Measurements from ENCODE around the gene C1QA. TPM values are rescaled to one million over a fixed set of nuclear protein-coding genes. Genes with fewer than 3 reads are reported as not detected.

C1QA gene
- total RNA-seq, 2 donors from 2014 or later = 38.5 to 72.4 TPM

- DNase-seq = no peak
- Histone ChIP-seq H3K9ac (ENCODE audit: low read depth in 2 of 2, low read length in 2 of 2) (no peak overlapping the region), H3K36me3 (no peaks in the 10 kb centered on the region), H3K4me1 (no peaks in the 10 kb centered on the region), H3K4me3 (no peak overlapping the region), H3K27me3 (no peaks in the 10 kb centered on the region), H3K27ac (no peak overlapping the region), H3K9me3 (no peaks in the 10 kb centered on the region)
- intact Hi-C loops (cut with DNase I) = no loop called here
- TF ChIP-seq, protein P1, sequence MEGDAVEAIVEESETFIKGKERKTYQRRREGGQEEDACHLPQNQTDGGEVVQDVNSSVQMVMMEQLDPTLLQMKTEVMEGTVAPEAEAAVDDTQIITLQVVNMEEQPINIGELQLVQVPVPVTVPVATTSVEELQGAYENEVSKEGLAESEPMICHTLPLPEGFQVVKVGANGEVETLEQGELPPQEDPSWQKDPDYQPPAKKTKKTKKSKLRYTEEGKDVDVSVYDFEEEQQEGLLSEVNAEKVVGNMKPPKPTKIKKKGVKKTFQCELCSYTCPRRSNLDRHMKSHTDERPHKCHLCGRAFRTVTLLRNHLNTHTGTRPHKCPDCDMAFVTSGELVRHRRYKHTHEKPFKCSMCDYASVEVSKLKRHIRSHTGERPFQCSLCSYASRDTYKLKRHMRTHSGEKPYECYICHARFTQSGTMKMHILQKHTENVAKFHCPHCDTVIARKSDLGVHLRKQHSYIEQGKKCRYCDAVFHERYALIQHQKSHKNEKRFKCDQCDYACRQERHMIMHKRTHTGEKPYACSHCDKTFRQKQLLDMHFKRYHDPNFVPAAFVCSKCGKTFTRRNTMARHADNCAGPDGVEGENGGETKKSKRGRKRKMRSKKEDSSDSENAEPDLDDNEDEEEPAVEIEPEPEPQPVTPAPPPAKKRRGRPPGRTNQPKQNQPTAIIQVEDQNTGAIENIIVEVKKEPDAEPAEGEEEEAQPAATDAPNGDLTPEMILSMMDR (IDR thresholded peaks at IDR 0.05) = no peak
These were observed 52.0 kb downstream of the C1QA start for GRCh38 chr1:22688466-22688865.

Small RNA genes lying within 50 kb of the gene (microRNA-seq; reads per million reads assigned to microRNA genes)
- not detected for gene MIR6127

Other genes with a start within 250 kb of the C1QA start
- 10 to 100 TPM; 11.2 to 16.2 TPM for gene ZBTB40, start 184.8 kb upstream of the C1QA start, total RNA-seq
- gene EPHA8, start 73.1 kb upstream of the C1QA start, total RNA-seq = not detected
- gene C1QC, start 7.0 kb downstream of the C1QA start, total RNA-seq = 10 to 100 TPM; 45.4 to 80.9 TPM
- 10 to 100 TPM; 44.6 to 72.5 TPM for gene C1QB, start 16.6 kb downstream of the C1QA start, total RNA-seq
- 100 to 1,000 TPM in 1 of 2 donors, 10 to 100 TPM in 1; 71.9 to 150 TPM for gene EPHB2, start 74.2 kb downstream of the C1QA start, total RNA-seq